GM21360 (cell line): ENCODE results near the gene AFAP1.

Experiments used
- ATAC-seq: cut with Tn5 transposase; IDR thresholded peaks from one replicate; pipeline ENCODE4 v1.9.1; 2021; ENCODE audit warnings: mild to moderate bottlenecking, moderate library complexity; ENCODE audit not compliant: unreplicated experiment

The AFAP1 gene

DNA sequence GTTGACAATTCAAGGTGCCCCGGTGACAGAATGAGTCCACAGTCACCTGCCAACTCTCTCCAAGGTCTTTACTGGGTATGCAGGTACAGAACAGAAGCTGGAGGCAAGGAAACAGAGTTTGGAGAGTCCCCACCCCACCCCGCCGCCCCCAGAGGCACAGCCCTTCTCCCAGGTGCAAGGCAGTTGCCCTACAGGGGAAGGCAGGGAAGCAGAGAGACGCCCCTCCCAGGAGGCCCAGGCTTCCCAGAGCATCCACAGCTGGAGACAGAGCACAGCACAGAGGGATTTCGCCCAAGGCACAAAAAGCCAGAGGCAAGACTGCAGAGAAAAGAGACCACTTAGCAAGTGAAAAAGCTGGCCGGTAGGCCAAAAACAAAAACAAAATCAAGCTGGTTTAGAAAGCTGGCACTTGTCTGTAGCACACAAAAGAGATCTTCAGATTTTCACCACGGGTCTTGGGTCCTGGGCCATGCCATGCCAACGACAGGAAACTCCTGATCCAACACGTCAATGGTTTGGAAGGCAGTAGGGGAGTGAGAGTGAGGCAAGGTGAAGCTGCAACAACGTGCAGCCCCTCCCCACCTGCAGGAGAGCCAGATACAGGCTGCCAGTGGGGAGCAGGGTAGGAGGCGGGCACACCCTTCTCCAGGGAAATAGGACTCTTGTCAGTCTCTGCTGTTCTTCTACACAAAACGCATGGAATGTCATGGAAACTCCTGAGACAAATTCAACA is 113.3 kb downstream of the AFAP1 start:
- no peak for ATAC-seq

DNA sequence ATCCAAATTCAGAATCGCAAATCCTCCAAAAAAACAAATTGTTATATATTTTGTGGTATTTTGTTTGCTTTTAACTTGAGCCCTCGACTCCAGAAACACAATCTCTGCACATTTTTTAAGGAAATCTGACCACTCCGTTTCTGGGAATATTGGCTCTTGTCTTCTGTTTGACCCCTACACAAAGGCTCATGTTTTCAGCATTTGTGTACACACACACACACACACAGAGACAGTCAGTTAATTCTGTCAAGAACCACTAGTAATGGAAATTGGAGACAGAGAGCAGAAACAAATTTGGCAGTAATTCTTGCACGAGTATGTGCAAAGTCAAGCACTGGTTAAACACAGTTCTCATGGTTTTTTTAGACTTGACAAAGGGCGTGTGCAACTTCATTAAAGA is 115.4 kb downstream of the AFAP1 start:
- no peak for ATAC-seq

DNA sequence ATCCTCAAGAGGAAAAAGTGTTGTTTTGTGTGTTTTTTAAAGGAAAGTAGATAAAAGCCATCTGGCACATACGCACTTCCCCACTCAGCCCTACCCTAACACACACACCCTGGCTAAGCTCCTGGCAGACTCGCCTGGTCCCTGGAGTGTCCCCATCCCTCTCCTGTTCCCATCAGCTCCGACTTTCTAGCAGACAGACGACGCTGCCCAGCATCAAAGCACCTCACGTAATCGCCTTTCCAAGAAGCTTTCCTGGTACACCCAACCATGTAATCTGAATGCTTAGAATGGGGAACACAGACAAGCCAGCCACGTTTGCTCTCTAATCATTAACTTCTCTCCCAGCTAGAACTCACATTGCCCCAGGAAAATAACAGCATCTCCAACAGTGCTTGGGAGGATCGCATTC is 116.2 kb downstream of the AFAP1 start:
- no peak for ATAC-seq

DNA sequence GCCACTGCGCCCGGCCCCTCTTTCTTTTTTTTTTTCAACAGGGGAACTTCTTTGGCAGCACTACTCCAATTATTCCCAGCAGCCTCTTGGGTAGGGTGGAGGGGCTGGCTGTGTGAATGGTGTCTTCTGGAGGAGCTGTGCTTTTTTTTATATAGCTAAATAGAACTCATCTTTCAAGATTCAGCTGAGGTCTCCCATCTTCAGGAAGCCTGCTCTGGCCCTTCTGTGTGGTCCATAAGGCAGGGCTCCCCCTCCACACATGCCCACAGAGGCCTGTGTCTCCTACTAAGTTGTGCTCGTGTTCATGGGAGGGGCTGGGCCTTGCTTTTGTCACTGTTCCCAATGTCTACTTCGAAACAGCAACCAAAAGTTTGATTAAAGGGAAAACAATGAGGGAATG is 116.8 kb downstream of the AFAP1 start:
- ATAC-seq: no peak

DNA sequence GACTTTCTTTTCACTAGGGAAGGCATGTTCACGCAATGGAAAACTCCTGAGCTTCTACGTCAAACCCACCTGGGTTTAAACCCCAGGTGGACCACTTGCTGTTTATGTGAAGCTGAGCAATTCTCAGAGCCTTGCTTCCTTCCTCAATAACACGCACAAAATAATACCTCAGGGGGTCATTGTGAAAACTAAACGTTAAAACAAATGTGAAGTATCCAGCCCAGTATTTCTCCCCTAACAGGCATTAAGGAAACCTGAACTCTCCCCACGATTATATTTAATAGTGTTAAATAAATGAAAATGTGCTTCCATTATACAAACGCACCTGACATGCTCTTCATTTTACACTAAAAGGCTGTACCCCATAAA is 117.5 kb downstream of the AFAP1 start:
- no peak for ATAC-seq

DNA sequence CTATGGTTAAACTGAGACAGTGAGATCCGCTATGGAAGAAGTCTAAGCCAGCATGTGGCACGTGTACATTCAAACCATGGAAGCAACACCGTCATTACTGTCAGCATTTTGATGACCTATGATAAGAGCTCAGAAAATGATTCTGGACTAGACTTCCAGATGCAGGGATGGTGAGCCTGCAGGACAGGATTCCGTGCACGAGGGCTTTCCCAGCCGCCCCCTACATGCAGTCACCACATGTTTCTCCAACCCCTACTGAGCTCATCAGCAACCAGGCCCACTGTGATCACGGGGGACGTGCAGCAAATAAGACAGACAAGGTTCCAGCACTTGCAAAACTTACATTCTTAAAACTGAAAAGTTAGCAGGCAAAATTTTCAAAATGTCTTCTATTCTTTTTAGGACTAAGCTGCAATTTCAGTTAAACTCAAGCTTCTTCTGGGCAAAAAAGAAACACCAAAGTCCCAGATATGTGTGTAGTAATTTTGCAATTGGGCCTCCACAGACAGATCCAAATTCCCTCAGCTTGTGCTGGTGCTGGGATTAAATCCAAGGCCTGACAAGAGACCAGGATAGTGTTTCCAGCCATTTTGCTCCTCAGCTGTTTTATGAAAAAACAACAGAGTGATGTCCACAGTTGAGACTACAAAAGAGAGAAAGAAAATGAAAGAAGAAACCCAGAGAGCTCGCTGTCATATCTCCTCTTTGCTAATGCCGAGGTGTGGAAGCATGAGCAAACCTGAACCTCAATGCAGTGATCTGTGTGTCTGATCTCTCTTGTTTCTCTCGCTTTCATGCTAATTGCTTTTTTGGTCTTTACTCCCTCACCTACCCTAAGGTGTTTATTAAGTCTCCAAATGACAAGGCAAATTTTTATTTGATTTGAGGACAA is 118.2 kb downstream of the AFAP1 start:
- ATAC-seq: no peak

DNA sequence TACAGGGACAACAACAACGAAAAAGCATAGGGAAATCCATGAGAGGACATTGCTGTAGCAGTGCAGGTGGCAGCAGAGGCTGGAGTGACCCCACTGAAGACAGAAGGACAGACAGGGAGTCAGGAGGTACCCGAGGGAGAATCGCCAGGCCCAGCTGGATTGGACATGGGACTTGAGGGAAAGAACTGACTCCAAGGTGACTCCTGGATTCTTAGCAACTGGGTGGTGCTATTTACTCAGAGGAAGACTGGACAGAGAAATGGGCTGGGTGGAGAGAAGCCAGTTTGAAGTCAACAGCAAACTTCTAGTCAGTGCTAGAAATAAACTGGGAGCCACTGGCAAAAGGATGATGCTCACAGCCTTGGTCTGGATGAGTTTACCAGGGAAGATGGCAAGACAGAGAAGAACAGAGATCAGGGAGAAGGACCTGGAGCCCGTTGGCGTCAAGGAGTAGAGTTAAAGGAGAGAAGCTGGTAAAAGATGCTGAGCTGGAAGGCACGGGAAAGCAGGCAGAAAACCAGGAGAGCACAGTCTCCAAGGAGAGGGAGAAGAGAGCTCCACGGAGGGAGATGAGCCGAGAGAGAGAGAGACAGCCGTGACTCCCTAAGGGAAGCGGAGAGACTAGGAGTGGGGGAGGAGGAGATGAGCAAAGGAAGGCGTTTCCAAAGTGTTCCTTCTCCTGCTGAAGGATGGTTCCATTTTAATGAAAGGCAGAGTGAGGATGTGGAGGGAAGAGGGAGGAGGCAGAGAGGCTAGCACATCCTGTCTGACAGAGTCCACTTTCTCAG is 119.4 kb downstream of the AFAP1 start:
- ATAC-seq: no peak

DNA sequence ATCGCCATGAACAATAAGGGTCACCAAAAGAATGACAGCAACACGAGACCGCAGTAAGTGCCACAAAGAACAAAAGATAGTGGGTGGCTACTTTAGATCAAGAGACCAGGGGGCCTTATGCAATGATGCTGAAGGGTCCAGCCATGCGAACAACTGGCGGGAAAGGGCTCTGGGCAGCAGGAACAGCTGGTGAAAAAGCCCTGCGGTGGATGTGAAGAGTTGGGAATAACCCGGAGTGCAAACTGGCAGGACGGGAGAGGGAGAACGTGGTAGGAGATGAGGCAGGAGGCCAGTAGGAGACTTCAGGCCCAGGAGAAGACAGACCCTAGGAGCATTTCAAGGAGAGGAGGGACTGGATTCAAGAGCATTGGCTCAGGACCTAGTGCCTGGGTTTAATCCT is 120.2 kb downstream of the AFAP1 start:
- no peak for ATAC-seq

DNA sequence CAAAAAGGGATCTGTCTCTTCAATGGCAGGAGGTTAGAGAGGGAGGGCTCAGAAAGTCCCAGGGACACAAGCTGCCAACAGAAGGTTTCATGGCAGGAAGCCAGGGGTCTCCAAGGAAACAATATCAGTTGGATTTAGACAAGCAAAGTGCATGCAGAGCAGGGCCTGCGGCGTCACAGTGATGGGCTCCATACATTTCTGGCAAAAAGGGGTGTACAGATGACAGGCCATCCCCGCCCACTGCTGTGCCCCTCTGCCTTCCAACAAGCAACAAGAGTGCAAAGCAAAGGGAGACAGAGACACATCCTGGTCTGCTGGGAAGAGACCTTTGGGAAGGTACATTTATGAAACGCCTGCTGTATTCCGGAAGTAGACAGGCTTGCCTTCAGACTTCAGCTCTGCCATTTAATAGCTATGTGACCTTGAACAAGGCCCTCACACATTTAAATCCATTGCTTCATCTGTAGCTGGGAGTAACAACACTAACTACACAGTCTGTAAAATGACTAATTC is 121.2 kb downstream of the AFAP1 start:
- ATAC-seq: no peak

DNA sequence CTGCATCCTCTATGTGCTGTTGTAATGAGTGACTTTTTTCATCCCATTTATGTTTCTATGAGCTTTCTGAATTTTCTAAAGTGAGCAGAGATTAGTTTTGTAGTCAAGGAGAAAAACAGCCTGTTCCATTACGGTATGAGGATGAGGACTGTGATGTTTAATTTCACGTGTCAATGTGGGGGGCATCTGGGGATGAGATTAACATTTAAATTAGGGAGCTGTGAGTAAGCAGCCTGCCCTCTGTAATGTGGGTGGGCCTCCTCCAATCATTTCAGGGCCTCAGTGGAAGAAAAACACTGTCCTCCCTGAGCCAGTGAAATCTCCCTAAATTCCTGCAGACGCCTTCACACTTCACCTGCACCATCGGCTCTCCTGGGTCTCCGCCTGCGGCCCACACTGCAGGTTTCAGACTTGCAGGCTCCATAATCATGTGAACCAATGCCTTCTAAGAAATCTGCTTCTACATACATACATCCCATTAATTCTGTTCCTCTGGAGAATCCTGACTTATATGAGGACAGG is 121.7 kb downstream of the AFAP1 start:
- ATAC-seq: no peak

DNA sequence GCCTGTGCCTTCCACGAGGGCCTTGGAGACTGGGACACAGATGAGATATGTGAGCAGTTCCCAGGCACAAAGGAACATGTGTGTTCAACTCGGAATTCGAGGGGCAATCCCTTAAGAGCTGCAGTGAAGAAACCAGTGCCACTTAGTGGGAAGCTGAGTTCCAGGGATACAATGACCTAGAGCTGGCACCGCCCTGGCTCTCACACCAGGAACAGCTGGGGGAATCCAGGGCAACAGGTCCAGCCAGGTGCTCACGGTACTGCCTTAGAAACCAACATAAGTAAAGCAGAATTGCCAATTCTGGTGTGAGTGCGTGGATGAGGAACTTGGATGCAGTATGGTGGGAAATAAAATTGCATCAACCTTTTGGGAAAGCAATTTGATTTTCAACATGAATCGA is 122.9 kb downstream of the AFAP1 start:
- ATAC-seq: no peak

DNA sequence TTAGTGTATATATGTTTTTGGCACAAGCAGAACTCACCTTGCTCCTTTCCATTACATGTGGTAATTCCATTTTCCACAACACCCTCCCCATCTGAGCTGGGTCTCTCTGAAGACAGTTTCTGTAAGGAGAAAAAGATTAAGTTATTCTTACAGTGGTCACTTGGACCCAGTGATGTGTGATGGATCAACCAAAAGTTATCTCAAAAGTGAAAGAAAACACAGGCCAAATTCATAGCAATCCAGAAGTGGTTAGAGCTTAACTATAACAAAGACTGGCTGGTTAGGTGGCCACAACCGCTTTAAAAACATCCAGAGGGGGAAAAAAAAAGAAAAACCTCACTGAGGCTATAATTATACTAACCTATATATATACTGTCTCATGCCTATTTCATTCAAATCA is 123.7 kb downstream of the AFAP1 start:
- ATAC-seq: no peak

DNA sequence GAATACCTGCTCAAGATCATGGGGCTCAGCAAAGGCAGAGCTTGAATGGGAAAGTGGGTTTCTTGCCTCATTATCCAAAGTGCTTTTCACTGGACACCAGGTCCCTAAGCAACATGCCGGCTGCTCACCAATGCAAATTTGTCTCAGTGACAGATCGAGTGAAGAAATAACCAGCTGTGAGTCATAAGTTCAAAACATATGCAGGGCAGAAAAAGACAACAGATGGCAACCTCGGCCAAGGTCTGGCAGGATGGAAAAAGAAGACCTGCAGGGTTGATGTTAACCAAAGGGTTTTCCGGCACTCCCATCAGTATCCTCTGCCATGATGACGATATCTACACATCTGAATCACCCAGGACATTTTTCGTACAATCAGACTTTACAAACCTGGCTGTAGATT is 124.1 kb downstream of the AFAP1 start:
- no peak for ATAC-seq

DNA sequence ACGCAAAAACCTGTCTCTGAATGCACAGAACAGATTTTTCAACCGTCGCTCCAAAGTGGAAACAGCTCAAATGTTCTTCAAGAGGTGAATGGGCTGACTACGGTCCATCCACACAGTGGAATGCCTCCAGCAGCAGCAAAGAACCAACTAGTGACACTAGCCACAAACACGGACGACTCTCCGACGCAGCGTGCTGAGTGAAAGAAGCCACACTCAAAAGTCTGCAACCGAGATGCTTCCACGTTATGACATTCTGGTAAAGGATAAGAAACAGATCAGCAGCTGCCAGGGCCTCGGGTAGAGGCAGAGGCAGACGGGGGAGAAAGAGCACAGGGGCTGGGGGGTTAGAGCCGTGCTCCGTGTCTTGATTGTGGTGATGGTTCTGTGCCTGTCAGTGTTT is 125.2 kb downstream of the AFAP1 start:
- ATAC-seq: no peak

DNA sequence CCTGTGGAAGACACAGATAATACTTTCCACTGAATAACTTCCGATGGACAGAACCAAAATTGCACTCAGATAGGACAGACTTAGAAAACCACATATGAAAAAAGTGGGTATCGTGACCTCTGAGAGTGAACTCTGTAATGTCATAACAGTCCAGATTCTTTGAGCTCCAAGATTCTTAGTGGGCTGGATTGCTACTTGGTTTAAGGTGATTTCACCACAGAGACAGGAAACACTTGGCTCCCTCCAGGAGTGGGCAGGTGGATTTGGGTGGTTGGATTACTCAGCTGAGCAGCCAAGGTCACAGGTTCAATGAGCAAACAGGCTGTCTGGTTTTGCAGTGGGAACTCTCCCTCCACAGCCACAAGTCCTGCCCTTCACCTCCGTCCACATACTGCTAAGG is 126.0 kb downstream of the AFAP1 start:
- no peak for ATAC-seq

DNA sequence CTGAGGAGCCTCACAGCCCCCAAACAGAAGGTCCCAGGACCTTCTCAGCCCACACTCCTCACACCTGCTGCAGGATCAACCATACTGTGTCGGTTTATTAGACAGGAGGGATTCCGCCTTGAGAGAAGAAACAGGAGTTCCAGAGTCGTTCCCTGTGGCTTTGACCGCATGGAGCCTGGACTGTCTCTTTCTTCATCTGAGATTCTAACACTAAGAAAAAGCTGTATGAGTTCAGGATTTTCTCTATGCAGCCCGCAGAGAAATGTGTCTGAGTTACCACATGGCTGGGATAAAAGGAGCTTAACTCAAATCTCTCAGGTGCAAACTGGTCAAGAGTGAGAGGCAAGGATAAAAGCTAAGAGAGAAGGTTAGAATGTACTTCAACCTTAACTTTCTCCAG is 126.7 kb downstream of the AFAP1 start:
- no peak for ATAC-seq

DNA sequence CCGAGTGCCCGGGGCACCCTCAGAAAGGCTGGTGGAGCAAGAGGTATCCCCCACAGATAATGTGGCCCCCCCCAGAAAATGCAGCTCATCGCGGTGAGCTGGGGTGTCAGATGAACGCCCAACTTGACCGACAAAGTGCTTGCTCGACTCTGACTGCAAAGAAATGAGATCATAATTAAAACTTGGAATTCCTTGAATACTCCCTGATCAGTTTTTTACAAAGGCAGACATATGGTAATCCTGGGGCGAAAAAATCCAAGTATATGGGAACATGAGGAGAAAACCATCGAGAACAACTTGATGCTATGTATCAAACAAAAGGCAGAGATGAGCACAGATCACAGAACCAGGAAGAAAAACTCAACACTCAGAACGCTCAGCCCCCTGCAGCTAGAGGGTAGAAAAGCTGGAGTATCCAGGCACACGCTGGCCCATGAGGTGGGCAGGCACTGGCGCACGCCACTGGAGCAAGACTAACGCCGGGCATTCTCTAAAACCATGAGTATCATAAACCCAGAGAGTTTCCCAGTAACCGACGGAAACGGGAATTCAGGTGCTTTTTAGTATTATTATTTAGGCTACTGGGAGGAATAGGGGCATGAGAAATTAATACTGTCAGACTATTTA is 127.3 kb downstream of the AFAP1 start:
- ATAC-seq: no peak

DNA sequence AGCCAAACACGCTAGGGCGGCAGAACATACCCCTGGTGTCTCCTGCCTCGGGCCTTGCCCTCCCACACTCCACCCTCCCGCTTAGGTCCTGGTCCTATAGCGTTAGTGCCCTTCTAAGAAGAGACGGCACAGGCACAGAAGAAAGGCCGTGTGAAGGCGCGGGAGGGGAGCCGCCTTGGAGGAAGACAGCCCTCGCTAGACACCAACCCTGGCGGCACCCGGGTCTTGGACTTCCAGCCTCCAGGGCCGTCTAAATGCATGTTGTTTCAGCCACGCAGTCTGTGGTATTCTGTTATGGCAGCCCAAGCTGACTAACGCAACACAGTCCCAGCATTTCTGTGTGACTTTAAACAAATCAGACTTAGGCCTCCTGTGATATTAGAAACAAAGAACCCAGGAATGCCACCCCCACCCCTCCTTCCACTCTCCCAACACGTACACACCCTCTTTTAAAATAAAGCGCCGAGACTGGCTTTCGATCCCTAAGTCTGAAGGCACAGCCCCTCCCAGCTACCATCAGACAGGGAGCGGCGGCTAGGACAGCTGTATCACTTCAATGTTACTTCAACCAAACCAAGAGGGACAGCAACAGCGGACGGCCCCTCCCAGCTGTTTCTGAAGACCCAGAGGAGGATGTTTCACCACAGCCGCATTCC is 128.0 kb downstream of the AFAP1 start:
- ATAC-seq: no peak

DNA sequence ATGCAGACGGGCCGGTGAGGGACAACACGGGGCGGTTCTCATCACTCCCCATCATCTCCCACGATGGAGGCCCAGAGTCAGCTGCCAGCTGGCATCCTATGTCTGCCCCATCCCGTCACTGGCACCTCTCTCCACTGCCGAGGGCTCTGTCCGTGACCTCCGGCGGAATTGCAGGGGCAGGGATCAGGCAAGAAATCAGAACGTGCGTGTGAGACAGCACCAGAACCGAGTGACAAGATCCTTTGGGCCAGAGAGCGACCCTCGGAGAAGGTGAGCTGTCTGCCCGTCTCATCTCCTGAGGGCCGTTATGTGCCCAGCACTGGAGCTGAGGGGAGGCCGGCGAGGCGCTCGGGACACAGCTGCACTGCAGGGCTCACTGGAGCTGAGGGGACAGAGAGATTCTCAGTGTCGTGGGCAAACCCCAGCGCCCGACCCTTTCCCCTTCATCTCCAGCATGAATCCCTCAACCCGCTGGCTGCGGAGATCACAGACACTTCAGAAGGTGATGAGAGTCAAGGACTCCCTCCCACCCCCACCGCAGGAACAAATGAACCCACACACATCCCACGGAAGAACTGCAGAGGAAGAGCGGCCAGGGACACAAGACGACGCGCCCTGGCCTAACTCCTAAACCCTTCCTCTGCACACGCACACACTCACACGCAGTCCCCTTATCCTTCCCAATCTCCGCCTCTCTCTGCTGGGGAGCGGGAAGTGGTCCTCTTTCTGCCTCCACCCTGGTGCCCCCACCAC is 128.7 kb downstream of the AFAP1 start:
- no peak for ATAC-seq
